ENCODE measurements around the gene CLIC4.

DNA sequence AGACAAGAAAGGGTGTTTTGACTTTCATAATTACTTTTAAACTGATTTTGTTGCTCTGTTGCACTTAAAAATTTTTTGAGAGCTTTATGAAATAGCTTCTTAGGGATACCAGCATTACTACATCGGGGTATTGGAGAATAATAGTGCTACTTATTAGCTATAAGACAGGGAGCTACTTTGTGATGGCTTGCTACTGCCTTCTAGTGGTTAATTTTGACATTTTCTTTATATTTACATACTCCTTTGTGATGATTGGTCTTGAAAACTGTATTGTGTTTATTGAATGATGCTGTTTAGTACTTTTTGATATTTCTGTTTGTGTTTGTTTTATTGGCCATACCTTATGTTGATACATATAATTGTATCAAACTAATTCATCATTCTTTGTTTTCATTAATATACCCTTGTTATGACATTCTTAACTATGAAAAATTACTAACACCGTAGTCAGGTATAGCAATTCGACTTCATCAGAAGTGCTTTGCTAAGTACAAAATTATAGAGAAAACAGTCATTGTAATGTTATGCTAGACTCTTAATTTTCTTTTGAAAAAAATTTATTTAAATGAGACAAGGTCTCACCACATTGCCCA, 85.5 kb downstream of the CLIC4 start:
- TF ChIP-seq, protein P1, sequence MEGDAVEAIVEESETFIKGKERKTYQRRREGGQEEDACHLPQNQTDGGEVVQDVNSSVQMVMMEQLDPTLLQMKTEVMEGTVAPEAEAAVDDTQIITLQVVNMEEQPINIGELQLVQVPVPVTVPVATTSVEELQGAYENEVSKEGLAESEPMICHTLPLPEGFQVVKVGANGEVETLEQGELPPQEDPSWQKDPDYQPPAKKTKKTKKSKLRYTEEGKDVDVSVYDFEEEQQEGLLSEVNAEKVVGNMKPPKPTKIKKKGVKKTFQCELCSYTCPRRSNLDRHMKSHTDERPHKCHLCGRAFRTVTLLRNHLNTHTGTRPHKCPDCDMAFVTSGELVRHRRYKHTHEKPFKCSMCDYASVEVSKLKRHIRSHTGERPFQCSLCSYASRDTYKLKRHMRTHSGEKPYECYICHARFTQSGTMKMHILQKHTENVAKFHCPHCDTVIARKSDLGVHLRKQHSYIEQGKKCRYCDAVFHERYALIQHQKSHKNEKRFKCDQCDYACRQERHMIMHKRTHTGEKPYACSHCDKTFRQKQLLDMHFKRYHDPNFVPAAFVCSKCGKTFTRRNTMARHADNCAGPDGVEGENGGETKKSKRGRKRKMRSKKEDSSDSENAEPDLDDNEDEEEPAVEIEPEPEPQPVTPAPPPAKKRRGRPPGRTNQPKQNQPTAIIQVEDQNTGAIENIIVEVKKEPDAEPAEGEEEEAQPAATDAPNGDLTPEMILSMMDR (IDR thresholded peaks at IDR 0.05), result peak; percentile 98
- TF ChIP-seq EZH2 (IDR thresholded peaks at IDR 0.05; ENCODE audit: borderline replicate concordance, insufficient read depth, low read depth, low read length, poor library complexity, severe bottlenecking), result no peak

Data from B cell (primary cell).